ENCODE results near the gene SLC35F3. TPM values are rescaled to one million over a fixed set of nuclear protein-coding genes. Genes with fewer than 3 reads are reported as not detected.

SLC35F3 gene
- total and polyA plus RNA-seq, 12 donors, result 0.12 to 3.2 (median 0.46) TPM

DNA sequence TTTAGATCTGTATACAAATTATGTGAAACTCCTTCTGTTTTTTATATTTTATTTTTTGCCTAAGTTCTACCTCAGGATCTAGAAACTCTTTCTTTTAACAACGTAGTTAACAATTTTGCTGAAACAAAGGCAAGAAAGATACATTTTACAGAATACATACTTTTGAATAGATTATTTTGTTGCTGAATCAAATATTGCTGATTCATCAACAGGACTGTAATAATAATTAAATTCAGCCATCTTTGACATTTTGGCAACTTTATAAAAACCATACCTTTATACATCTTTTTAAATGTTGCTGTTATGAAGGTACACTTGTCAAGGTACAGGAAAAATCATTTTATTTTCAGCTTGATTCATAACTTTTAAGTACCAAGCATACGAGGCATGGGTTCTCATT is 458.1 kb downstream of the SLC35F3 start:
- no peaks in the 10 kb centered on the region for H3K36me3 ChIP-seq (replicated peaks in 1 of 2)
- intact Hi-C loops (cut with DNase I), result no loop called here
- no peak overlapping the region for H3K4me3 ChIP-seq
- DNase-seq, result no peak
- H3K4me1 ChIP-seq (replicated peaks in 1 of 2), result no peaks in the 10 kb centered on the region
- no peak for TF ChIP-seq POLR2A (IDR thresholded peaks at IDR 0.05)
- TF ChIP-seq, protein P1, sequence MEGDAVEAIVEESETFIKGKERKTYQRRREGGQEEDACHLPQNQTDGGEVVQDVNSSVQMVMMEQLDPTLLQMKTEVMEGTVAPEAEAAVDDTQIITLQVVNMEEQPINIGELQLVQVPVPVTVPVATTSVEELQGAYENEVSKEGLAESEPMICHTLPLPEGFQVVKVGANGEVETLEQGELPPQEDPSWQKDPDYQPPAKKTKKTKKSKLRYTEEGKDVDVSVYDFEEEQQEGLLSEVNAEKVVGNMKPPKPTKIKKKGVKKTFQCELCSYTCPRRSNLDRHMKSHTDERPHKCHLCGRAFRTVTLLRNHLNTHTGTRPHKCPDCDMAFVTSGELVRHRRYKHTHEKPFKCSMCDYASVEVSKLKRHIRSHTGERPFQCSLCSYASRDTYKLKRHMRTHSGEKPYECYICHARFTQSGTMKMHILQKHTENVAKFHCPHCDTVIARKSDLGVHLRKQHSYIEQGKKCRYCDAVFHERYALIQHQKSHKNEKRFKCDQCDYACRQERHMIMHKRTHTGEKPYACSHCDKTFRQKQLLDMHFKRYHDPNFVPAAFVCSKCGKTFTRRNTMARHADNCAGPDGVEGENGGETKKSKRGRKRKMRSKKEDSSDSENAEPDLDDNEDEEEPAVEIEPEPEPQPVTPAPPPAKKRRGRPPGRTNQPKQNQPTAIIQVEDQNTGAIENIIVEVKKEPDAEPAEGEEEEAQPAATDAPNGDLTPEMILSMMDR (IDR thresholded peaks at IDR 0.05), result no peak
- no peaks in the 10 kb centered on the region for H3K27me3 ChIP-seq
- 53 to 83% (median 66%) methylated on average over 2 of the region's 2 CpGs for WGBS, 4 donors
- no peak overlapping the region for H3K27ac ChIP-seq
- no peaks in the 10 kb centered on the region for H3K9me3 ChIP-seq (replicated peaks in 1 of 3)

DNA sequence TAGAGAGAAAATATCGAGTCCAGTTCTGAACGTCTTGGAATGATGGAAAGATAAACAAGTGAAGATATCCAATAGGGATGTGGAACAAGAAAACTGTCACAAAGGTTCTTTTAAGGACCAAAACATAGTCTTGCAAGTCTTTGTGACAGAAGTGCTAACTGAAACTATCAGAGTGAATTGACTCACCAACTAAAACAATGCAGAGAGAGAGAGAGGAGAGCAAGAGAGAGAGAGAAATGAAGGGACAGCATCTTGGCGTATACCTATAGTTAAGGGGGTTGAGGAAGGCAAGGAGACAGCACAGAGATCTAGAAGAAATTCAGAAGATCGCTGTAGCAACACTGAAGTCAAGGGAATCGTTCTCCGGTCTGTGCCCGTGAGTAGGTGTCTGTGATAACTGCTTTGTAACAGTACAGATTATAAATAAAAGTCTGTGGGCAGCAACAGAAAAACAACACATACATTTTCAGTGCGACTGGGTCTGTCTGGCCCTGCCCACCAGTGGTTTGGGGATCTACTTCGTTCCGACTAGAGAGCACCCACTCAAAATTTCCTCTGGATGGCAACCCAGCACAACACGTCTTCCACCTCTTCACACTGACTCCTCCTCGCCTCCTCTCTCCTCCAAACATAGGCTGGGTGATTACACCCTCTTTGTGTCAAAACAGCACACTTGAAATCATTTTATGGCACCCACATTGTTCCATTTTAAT is 464.0 kb downstream of the SLC35F3 start:
- Histone ChIP-seq H3K4me1 (replicated peaks in 1 of 2) (peaks cover 6 to 7% of the 10 kb centered on the region in 2 donors), H3K27ac (no peak overlapping the region), H3K27me3 (no peaks in the 10 kb centered on the region), H3K4me3 (no peak overlapping the region), H3K9me3 (replicated peaks in 1 of 3) (no peaks in the 10 kb centered on the region), H3K36me3 (replicated peaks in 1 of 2) (no peaks in the 10 kb centered on the region)
- intact Hi-C loops (cut with DNase I), result no loop called here
- 73 to 80% (median 76%) methylated on average over 12 of the region's 12 CpGs for WGBS, 4 donors
- no peak for TF ChIP-seq POLR2A (IDR thresholded peaks at IDR 0.05)
- TF ChIP-seq, protein P1 (IDR thresholded peaks at IDR 0.05), result no peak
- no peak for DNase-seq

- no peaks in the 10 kb centered on the region for H3K27me3 ChIP-seq
- 78 to 87% (median 81%) methylated on average over 3 of the region's 3 CpGs for WGBS, 4 donors
- DNase-seq, result no peak
- no peaks in the 10 kb centered on the region for H3K36me3 ChIP-seq (replicated peaks in 1 of 2)
- intact Hi-C loops (cut with DNase I), result no loop called here
- H3K4me3 ChIP-seq, result no peak overlapping the region
- H3K27ac ChIP-seq, result no peak overlapping the region
- TF ChIP-seq, protein P1 (IDR thresholded peaks at IDR 0.05), result no peak
- TF ChIP-seq POLR2A (IDR thresholded peaks at IDR 0.05), result no peak
- peaks cover 6 to 10% of the 10 kb centered on the region in 2 donors for H3K4me1 ChIP-seq (replicated peaks in 1 of 2)
- H3K9me3 ChIP-seq (replicated peaks in 1 of 3), result no peaks in the 10 kb centered on the region
Observed at GRCh38 chr1:234369033-234369430, 464.6 kb downstream of the SLC35F3 start.

DNA sequence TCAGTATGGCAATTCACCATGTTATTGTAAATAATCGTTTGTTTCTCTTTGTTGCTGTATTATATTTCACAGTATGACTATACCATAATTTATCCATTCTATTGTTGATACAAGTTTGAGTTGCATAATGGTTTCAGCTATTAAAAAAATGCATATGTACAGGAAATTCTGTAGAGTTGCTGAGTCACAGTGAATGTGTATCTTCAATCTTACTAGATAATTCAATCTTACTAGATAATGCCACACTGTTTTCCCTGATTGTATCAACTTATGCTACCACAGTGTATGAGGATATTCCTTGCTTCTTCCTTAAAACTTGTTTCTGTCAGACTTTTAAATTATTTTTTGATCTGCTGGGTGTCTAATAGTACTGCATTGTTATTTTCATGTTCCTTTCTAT is 465.3 kb downstream of the SLC35F3 start:
- WGBS, 4 donors, result 70 to 82% (median 76%) methylated on average over 1 of the region's 1 CpG
- no peak for DNase-seq
- intact Hi-C loops (cut with DNase I), result no loop called here
- Histone ChIP-seq H3K36me3 (replicated peaks in 1 of 2) (no peaks in the 10 kb centered on the region), H3K4me3 (no peak overlapping the region), H3K27me3 (no peaks in the 10 kb centered on the region), H3K4me1 (replicated peaks in 1 of 2) (peaks cover 13 to 17% of the 10 kb centered on the region in 2 donors), H3K27ac (no peak overlapping the region), H3K9me3 (replicated peaks in 1 of 3) (no peaks in the 10 kb centered on the region)
- TF ChIP-seq, protein P1 (IDR thresholded peaks at IDR 0.05), result no peak
- no peak for TF ChIP-seq POLR2A (IDR thresholded peaks at IDR 0.05)

Data from adrenal gland (tissue), 12 donors.